Stimulated activated CD4-positive, alpha-beta T cell treated with anti-CD3 and anti-CD28 coated beads, Interleukin-1b, Interleukin-23, amount 100 ng/mL, for 4 hours (primary cell): Measurements from ENCODE around the gene PKIB.
"Not testable (repeated sequence)": the region's sequence is repeated elsewhere in the genome, so short reads cannot be mapped to it uniquely, and the experiment has no call there.

ENCODE experiments used
- DNase-seq, 2 donors: peaks; one replicate each; pipeline ENCODE4 v3.0.0-alpha.2; 2020; ENCODE audit warnings: low read depth in 2 of 2

PKIB gene

GRCh38 chr6:122744856-122745255 lies 134.7 kb downstream of the PKIB start:
- not testable (repeated sequence) for DNase-seq

GRCh38 chr6:122746688-122747087 lies 136.5 kb downstream of the PKIB start:
- DNase-seq: no peak

- no peak for DNase-seq
Observed at GRCh38 chr6:122747573-122747972, 137.4 kb downstream of the PKIB start.

GRCh38 chr6:122748945-122749344 lies 138.7 kb downstream of the PKIB start:
- not testable (repeated sequence) for DNase-seq

GRCh38 chr6:122749451-122750050 lies 139.3 kb downstream of the PKIB start:
- no peak for DNase-seq

GRCh38 chr6:122751326-122751725 lies 141.1 kb downstream of the PKIB start:
- DNase-seq: no peak

- DNase-seq: no peak
Observed at GRCh38 chr6:122752459-122752858, 142.3 kb downstream of the PKIB start.

- DNase-seq: no peak
Observed at GRCh38 chr6:122753000-122753687, 142.9 kb downstream of the PKIB start.

- DNase-seq: no peak
Observed at GRCh38 chr6:122753688-122754056, 143.5 kb downstream of the PKIB start.

- DNase-seq: no peak
Observed at GRCh38 chr6:122754191-122754731, 144.1 kb downstream of the PKIB start.

- no peak for DNase-seq
Observed at GRCh38 chr6:122755901-122756300, 145.7 kb downstream of the PKIB start.

- no peak for DNase-seq
Observed at GRCh38 chr6:122758927-122759334, 148.7 kb downstream of the PKIB start.

- no peak for DNase-seq
Observed at GRCh38 chr6:122760330-122760729, 150.1 kb downstream of the PKIB start.

- no peak for DNase-seq
Observed at GRCh38 chr6:122766256-122766655, 156.1 kb downstream of the PKIB start.

GRCh38 chr6:122770835-122771601 lies 160.8 kb downstream of the PKIB start:
- DNase-seq: no peak

- DNase-seq: no peak
Observed at GRCh38 chr6:122772724-122773415, 162.7 kb downstream of the PKIB start.
